DMS 273 (cell line): Measurements from ENCODE around the gene ANKRD60.

Source experiments
- DNase-seq: peaks from one replicate; lab custom pipeline; 2025; ENCODE audit not compliant: unreplicated experiment; lab: John Stamatoyannopoulos, UW

ANKRD60 gene, protein sequence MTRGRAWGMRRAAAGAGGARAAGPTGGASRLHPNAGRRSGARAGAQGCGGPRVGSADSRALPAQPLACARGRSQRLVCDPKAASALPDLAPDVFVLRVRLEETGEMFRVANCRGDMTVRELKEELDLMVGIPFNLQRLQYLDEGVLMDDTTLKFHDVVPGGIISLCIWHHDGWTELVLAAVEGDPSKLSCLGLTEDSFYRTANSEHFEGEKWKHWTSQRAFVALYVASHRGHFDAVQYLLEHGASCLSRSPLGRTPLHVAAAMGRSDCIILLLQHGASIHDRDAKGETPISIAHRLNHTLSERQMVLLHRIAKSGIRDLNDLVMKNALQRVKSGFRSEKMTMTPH

DNA sequence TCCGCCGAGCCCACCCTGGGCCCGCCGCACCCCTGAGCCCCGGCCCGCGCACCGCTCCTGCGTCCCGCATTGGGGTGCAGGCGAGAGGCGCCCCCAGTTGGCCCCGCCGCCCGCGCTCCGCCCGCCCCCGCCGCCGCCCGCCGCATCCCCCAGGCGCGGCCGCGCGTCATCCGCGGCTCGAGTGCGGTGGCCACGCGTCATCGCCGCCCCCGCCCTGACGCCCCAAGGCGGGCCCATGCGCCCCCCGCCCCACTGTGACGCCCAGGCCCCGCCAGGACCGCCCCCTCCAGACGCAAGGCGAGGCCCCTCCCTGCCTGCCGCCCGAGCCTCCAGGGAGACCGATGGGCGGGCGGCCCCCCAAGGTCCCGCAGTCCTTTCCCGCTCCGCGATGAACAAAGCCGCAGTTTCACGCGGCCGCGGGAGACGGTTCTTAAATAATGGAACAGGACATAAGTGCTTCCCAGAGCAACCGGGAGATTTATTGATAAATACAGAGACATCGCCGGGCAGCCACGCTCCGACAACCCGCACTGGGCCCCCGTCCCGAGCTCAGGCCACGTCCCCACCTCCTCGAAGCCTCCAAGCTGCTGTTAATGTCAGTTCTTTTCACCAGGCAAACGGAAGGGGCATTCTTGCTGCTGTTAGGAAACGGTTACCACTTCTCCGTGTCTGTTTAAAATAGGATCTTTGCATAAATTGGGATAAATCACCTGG, at the start of gene ANKRD60:
Gene ANKRD60, minus strand, starts transcription at position 170 of the 714 bp plus-strand sequence. Its CDS starts 0 bp downstream, at position 170.
- DNase-seq, result peak; percentile 51

DNA sequence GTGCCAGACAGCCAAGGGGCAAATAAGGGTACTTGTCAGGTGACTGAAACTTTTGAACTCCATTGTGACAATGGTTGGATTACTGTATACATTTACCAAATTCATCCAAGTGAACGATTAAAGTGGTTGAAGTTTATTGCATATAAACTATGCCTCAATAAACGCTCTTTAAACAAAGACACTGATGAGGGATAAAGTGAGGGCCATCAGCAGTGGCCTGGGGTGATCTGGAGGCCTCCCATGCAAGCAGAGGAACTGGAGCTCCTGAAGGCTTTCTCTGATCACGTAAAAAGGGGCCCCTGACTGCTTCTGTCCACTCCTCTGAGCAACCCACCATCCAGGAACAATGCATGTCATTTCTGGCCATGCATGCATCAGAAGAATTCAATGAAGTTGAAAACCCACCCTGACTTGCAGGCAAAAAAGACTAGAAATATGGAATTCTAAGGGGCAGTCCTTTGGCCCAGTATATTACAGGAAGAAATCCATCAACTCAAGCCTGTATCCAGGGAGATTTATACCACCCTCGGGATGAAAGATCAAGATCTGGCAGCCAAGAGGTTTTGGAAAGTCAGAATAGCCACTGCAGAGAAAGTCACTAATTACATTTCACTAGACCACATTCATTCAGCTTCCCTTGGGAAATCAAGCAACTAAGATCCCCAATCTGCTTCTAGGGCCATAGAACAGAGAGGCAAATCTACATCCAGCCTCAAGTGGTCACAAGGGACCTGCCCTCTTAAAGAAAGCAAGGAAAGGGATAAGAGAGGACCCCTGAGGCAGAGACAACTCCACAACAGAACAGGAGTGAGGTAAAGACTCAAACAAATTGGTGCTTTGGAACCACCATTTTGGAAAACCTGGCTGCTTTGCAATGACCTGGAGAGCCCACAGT, 49.4 kb upstream of the ANKRD60 start:
- DNase-seq, result no peak

GRCh38 chr20:58277107-58277506, 48.7 kb upstream of the ANKRD60 start:
- no peak for DNase-seq

- DNase-seq, result no peak
Observed at GRCh38 chr20:58274384-58274783, 45.9 kb upstream of the ANKRD60 start.

GRCh38 chr20:58271606-58272351, 43.3 kb upstream of the ANKRD60 start:
- no peak for DNase-seq

GRCh38 chr20:58268936-58269619, 40.6 kb upstream of the ANKRD60 start:
- DNase-seq, result no peak

DNA sequence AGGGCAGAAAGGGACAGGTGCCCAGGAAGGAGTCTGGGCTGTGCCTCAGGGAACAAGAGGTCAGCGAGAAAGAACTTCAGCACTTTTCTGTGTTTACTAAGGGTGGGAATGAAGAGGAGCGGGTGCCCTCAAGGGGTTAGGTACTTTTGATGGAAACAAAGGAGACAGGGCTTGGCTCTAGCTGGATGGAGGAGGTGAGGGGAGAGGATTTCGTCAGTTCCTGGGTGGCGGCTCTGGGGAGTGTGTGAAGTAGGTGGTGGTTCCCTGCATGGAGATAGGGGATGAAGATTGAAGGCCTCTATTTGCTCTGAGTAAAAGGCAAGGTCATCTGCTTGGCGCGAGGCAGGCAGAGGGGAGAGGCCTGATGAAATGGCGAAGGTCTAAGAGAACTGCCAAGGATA, 40.0 kb upstream of the ANKRD60 start:
- no peak for DNase-seq

GRCh38 chr20:58267389-58268215, 39.1 kb upstream of the ANKRD60 start:
- DNase-seq, result no peak

DNA sequence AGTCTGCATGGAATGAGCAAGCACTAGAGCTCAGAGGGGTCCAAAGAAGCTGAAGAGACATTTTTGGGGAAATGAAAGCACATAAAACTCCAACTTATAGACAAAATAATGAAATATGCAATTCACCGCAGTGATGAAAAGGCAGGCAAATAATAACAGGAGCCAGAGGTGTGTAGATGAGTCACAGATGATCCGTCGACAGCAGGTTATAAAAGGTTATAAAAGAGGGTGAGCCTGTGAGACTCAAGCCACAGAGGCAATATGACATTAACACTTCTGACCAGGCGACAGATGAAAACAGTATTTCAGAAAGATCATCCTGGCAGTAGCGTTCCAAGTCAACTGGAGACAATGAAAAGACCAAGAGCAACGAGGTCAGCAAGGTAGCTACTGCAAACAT, 35.8 kb upstream of the ANKRD60 start:
- no peak for DNase-seq

DNA sequence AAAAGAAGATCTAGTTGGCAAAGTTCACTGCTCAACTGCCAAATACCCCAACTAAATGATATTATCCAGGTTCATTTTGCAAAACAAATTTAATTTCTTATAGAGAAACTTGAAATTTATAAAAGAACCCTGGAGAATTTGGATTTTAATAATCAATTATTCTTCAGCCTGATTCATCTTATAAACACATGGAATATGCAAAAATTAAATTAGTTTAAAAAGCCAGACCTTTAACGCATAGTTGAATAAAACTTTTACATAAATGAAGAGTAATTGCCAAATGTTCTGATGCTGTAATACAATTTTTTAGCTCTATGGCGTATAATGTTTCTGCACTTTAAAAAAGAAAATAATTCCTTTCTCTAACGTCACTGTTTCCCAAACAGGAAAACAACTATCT, 33.2 kb upstream of the ANKRD60 start:
- DNase-seq, result no peak

DNA sequence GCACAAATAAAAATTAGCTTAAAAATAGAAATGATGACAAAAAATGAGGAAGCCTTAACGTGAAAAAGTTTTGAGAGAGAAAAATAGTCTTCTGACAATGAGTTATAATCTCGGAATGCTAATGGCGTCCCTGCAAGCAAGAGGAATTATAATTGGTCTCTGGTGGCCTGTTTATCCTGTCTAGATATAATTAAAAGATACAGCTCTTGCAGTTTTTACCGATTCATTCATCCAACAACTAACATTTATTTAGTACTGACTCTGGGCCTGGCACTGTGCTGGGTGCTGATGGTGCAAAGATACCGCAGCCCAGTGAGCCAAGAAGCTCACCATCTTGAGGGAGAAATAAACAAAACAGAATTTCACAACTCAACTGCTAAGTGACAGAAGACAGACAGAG, 31.6 kb upstream of the ANKRD60 start:
- DNase-seq, result no peak

DNA sequence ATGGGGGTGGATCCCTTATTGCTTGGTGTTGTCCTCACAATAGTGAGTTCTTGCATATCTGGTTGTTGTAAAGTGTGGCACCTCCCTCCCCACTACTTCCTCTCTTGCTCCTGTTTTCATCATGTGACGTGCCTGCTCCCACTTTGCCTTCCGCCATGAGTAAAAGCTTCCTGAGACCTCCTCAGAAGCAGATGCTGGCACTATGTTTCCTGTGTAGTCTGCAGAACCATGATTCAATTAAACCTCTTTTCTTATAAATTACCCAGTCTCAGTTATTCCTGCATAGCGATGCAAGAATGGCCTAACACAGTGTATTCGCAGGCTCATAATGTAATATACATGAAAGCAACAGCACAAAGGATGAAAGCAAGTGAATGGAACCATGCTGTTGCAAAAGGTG, 28.4 kb upstream of the ANKRD60 start:
- DNase-seq, result no peak

DNA sequence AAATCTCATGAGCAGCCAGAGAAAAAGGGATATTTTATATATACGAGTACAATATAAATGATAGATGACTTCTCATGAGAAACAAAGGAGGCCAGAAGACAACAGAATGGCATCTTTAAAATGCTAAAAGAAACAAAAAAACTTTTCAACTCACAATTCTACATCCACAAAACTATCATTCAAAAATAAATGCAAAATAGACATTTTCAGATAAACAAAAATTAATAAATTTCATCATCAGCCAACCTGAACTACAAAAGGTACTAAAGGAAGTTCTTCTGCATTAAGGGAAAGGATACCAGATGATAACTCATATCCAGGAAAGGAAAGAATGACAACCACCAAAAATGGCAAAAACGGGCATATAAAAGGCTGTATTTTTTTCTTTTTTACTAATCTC, 27.9 kb upstream of the ANKRD60 start:
- DNase-seq, result no peak

DNA sequence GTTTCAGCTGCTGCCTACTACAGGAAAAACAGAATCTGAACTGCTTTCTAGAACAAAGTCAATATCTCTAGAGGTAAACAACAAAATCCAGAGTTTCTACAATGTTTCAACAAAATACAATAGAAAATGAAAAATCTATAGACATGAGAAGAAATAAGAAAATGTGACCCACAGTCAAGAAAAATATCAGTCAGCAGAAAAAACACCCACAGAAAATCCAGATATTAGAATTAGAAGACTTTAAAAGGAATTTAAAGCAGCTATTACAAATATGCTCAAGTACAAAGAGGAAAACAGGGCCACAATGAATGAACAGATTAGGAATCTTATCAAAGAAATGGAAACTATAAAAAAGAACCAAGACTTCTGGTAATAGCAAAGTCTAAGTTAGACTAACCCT, 26.4 kb upstream of the ANKRD60 start:
- DNase-seq, result no peak

DNA sequence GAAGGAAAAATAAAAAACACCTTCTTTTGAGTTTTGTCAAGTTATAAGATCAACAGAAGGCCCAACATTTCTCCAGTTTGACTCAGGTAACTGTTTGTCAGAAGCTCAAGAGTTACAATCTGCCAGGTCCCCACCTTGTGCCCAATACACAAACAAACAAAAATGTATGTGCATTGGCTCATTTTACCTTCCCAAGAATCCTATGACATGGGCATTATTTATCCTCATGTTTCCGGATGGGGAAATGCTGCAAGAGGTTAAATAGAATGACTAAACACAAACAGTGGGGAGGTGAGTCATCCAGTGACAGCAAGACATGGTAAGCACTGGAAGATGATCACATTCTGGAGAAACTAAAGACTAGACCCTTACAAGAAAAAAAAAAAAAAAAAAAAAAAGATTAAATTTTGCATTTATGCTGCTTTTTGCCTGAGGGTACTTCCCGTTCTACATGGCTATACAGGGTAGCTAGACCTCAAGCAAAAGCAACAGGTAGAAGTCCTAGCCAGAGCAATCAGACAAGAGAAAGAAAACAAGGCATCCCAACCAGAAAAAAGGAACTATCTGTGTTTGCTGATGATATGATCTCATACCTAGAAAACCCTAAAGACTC, 23.6 kb upstream of the ANKRD60 start:
- no peak for DNase-seq

DNA sequence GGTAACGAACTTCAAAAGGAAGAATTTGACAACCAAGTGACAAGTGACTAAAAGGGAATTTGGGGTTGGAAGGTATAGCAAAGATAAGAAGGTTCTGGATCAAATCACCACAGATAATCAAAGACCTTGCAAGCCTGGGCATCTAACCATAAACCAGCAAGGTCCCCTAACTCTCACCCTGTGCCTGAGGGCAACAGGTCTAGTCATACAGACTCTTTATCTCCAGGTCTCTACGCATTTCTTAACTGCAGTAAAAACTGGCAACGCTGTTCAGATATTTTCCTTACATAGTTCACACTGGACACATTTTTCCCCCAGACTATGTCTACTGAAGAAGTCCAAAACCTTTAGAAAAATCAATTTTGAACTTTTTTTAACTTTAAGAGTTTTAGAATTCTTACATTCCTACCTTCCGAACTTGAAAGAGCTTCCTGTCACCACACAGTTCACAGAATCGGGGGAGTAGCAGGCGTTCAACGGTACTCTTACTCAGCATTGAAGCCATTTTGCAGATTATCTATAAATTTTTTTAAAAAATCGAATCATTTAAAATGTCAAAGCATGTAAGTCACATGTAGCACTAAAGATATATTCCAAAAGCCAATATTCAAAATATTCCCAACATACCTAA, 23.0 kb upstream of the ANKRD60 start:
- DNase-seq, result no peak

DNA sequence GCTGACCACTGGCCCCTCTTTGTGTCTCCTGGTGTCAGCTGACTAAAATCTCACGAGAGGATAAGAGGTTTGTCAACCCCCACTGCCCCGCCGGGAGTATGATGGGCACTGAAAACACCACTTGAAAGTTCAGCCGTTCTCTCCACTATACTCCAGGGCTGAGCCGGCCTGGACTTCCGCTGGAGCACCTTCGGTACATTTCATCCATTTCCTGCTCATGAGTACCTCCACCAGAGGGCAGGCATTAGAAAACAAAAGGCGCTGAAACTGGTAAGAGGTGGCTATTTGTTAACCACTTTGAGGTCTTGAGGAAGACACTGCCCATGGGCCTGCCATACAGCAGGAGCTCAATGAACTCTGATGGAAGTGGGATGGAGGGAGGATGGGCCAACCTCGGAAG, 17.9 kb upstream of the ANKRD60 start:
- DNase-seq, result peak; percentile 28

- no peak for DNase-seq
Observed at GRCh38 chr20:58245931-58246330, 17.5 kb upstream of the ANKRD60 start.
